Suprapubic skin (tissue), 4 donors: ENCODE measurements around the gene CFAP65. TPM values are rescaled to one million over a fixed set of nuclear protein-coding genes. Genes with fewer than 3 reads are reported as not detected.

Source experiments
- DNase-seq, 2 donors: peaks; one replicate each; pipeline ENCODE4 v3.0.0-alpha.2; 2019; ENCODE audit warnings: low spot score in 2 of 2
- H3K27ac ChIP-seq: fragments of 200-600 bp; sonication (generic); one replicate; pipeline ENCODE4 v1.5.1; 2019
- H3K27me3 ChIP-seq: fragments of 200-600 bp; sonication (generic); one replicate; pipeline ENCODE4 v1.5.1; 2019
- H3K36me3 ChIP-seq: fragments of 200-600 bp; sonication (generic); one replicate; pipeline ENCODE4 v1.5.1; 2019
- H3K4me1 ChIP-seq: fragments of 200-600 bp; sonication (generic); one replicate; pipeline ENCODE4 v1.5.1; 2019
- H3K4me3 ChIP-seq: fragments of 200-600 bp; sonication (generic); one replicate; pipeline ENCODE4 v1.5.1; 2019; ENCODE audit warnings: mild to moderate bottlenecking
- H3K9me3 ChIP-seq: fragments of 200-600 bp; sonication (generic); one replicate; pipeline ENCODE4 v1.5.1; 2019
- CTCF ChIP-seq, 2 donors: fragments of 200-600 bp in 1 of 2; fragments of 450-650 bp in 1 of 2; sonication (generic) in 1 of 2; IDR thresholded peaks; one replicate each; pipeline ENCODE4 v1.5.1; 2016 to 2019; ENCODE audit warnings: antibody characterized with exemption in 2 of 2, mild to moderate bottlenecking in 1 of 2, moderate library complexity in 1 of 2
- EP300 ChIP-seq: sonication (generic); formaldehyde crosslinking; IDR thresholded peaks from one replicate; pipeline ENCODE4 v1.6.1; 2017; ENCODE audit warnings: antibody characterized with exemption
- POLR2A ChIP-seq, 2 donors: fragments of 450-650 bp; IDR thresholded peaks; one replicate each; pipeline ENCODE4 v1.6.1; 2017; ENCODE audit warnings: antibody characterized with exemption in 2 of 2, mild to moderate bottlenecking in 2 of 2, moderate library complexity in 2 of 2
- POLR2AphosphoS5 ChIP-seq, 3 donors: sonication (generic); formaldehyde crosslinking; IDR thresholded peaks; one replicate each; pipeline ENCODE4 v1.6.1; 2017; ENCODE audit warnings: antibody characterized with exemption in 3 of 3
- WGBS: methylation state at CpG from one replicate; pipeline ENCODE4 v1.1.5; 2018; 5-methylcytosine and 5-hydroxymethylcytosine counted together
- total RNA-seq, 4 donors: library from RNA; depleted of rRNA; stranded (reverse); fragments of >200 nt; gene quantifications; one replicate each; pipeline ENCODE4 v1.1.0, GENCODE V29; 2016

Gene CFAP65
- total RNA-seq, 4 donors from 2014 or later: not detected

GRCh38 chr2:218980735-218981389, 60.5 kb downstream of the CFAP65 start:
- WGBS: 4% methylated on average over 26 of the region's 26 CpGs
- peaks cover 100% of the 10 kb centered on the region for H3K27me3 ChIP-seq
- H3K9me3 ChIP-seq: no peaks in the 10 kb centered on the region
- no peak overlapping the region for H3K27ac ChIP-seq
- no peaks in the 10 kb centered on the region for H3K36me3 ChIP-seq
- peak in 1 of 2 donors; percentile 52 for DNase-seq
- peak overlapping the region; percentile 38 for H3K4me3 ChIP-seq
- H3K4me1 ChIP-seq: peaks cover 50% of the 10 kb centered on the region
- TF ChIP-seq EP300 (no peak), POLR2A (IDR thresholded peaks at IDR 0.05) (no peak), POLR2AphosphoS5 (IDR thresholded peaks at IDR 0.05) (no peak), CTCF (IDR thresholded peaks at IDR 0.05) (no peak)

GRCh38 chr2:218979846-218980734, 61.2 kb downstream of the CFAP65 start:
- Histone ChIP-seq H3K4me3 (peak overlapping the region; percentile 29), H3K9me3 (no peaks in the 10 kb centered on the region), H3K4me1 (peaks cover 45% of the 10 kb centered on the region), H3K36me3 (no peaks in the 10 kb centered on the region), H3K27me3 (peaks cover 100% of the 10 kb centered on the region), H3K27ac (no peak overlapping the region)
- WGBS: 4% methylated on average over 34 of the region's 39 CpGs
- no peak for TF ChIP-seq EP300
- TF ChIP-seq POLR2A (IDR thresholded peaks at IDR 0.05): no peak
- no peak for TF ChIP-seq POLR2AphosphoS5 (IDR thresholded peaks at IDR 0.05)
- TF ChIP-seq CTCF (IDR thresholded peaks at IDR 0.05): peak; percentile 61 to 93
- DNase-seq: peak; percentile 85 to 87

- H3K27me3 ChIP-seq: peaks cover 91% of the 10 kb centered on the region
- H3K27ac ChIP-seq: no peak overlapping the region
- H3K9me3 ChIP-seq: no peaks in the 10 kb centered on the region
- WGBS: 65% methylated on average over 4 of the region's 4 CpGs
- H3K36me3 ChIP-seq: no peaks in the 10 kb centered on the region
- no peak for TF ChIP-seq EP300
- TF ChIP-seq POLR2A (IDR thresholded peaks at IDR 0.05): no peak
- TF ChIP-seq CTCF (IDR thresholded peaks at IDR 0.05): no peak
- H3K4me1 ChIP-seq: peaks cover 7% of the 10 kb centered on the region
- no peak overlapping the region for H3K4me3 ChIP-seq
- DNase-seq: no peak
Measured at GRCh38 chr2:218975060-218975777, 66.1 kb downstream of the CFAP65 start.

GRCh38 chr2:218970894-218971293, 70.4 kb downstream of the CFAP65 start:
- no peaks in the 10 kb centered on the region for H3K36me3 ChIP-seq
- peaks cover 83% of the 10 kb centered on the region for H3K27me3 ChIP-seq
- DNase-seq: no peak
- no peak overlapping the region for H3K4me3 ChIP-seq
- TF ChIP-seq POLR2A (IDR thresholded peaks at IDR 0.05): no peak
- no peak for TF ChIP-seq CTCF (IDR thresholded peaks at IDR 0.05)
- TF ChIP-seq POLR2AphosphoS5 (IDR thresholded peaks at IDR 0.05): no peak
- TF ChIP-seq EP300: no peak
- H3K27ac ChIP-seq: no peak overlapping the region
- no peaks in the 10 kb centered on the region for H3K4me1 ChIP-seq
- WGBS: 40% methylated on average over 1 of the region's 1 CpG
- no peaks in the 10 kb centered on the region for H3K9me3 ChIP-seq
